KG1 (cell line): ENCODE results near the gene STX8.

Experiments
- DNase-seq: peaks from one replicate; lab custom pipeline; 2025; lab: John Stamatoyannopoulos, UW

STX8 gene

DNA sequence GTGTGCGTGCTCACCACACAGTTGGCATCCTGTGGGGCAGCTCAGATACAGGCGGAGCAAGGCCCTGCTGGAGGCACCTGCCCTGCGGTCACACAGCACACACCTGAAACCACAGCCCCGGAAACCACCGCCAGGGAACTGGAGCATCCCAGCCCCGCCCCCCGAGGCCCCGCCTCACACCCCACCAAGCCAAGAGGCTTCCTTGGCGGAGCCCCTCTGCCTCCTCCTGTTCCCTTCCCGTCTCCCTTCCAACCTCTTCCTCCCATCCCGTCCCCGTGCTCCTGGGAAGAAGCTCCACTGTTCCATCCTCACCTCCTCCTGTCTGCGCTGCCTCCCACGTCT lies 348.9 kb downstream of the STX8 start:
- no peak for DNase-seq

DNA sequence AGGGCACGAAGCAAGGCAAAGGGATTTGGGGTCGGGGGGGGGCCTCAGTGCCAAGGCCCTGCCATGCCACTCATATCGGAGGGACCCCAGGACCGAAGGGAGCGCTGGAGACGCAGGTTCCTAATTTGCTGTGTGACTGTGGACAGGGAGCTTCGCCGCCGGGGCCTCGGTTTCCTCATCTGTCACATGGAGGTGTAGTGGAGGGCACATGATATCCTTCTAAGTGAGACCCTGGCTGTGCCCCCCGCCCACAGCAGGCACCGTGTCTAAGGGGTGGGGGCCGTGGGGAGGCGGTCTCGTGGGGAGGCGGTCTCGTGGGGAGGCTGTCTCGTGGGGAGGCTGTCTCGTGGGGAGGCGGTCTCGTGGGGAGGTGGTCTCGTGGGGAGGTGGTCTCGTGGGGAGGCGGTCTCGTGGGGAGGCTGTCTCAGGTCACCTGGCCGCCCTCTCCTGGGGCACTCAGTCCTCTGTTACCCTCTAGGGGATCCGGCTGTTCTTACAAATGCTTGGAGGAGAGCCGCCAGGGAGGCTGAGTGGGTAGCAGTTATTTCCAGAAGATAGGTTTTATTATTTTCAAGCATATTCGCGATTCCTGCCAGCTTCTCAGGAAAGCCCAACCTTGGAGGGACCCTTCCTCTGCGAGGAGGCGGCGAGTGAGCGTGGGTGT lies 349.4 kb downstream of the STX8 start:
- DNase-seq = no peak

DNA sequence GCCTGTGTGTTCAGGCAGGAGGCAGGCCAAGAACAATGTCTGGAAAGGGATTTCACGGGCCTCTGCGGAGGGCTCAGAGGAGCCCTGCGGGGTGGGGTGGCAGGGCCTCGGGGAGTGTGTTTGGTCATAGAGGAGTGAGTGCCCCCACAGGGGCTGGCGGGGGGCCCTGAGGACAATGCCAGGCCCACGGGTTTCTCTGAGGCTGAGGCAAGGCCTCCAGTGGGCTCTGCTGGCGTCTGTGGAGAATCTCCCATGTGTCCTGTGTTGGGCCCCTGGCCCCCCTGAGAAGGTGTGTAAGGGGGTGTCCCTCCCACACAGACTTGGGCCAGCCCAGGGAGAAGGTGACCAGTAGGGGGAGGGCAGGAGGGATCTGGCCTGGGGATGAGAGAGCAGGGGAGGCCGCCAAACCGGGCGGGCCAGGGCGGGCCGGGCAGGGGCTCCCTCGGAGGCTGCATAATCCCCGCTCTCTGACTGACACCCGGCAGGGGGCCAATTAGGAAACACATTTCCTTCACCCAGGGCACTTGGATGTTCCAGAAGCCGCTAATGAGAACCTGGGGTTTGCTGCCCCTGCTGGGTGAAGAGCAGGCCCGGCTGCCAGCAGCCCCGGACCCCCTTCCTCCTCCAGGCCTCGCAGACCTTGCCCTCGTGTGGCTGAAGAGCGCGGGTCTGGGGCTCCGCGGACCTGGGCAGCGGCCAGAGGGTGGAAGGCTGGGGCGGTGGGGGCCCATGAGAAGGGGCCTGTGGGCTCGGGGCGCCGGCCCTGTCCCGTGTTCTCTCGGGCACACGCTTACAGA lies 350.1 kb downstream of the STX8 start:
- DNase-seq = no peak

DNA sequence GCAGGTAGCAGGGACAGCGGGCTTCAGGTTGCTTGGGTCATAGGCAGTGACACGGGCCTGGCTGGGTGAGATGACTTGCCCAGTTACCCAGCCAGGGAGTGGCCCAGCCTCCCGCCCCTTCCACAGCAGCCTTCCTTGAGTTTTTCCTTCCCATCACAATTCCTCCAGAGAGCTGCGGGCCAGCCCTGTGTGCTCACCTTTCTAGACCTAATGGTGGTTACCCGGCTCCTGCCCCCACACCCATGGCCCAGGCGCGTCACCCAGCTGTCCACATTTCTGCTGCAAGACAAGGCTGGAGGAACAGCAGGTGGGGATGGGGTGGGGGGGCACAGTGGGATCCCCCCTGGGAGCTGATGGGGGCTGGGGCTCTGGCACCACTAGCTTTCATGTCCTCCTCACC lies 351.1 kb downstream of the STX8 start:
- no peak for DNase-seq

DNA sequence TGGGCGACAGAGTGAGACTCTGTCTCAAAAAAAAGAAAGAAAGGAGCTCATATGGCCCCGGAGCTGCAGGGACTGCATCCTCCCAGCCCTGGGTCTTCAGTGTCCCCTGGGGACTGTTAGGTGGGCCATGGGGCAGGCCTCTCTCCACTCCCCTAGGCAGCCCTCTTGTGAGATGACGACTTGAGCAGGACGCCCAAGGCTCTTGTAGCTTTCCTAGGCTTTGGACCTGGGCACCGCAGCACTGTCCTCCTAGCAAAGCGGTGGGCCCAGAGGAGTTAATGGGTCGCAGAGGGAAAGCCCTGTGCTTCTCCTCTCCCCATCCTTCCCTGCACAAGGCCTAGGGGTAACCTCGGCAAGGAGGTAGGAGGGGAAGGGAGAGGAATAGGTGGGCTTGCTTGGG lies 352.1 kb downstream of the STX8 start:
- DNase-seq = no peak

DNA sequence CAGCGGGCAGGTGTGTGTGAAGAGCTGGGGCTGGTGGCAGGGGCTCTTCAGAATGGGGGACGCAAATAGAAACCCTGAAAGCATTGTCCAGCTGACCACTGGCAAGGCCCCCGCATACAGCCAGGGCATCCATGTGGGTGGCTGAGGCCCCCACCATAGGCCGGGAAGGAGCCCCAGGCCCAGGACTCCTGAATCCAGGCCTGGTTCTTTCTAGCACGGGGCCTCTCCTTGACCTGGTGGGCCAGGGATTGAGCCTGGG lies 353.8 kb downstream of the STX8 start:
- DNase-seq = no peak

DNA sequence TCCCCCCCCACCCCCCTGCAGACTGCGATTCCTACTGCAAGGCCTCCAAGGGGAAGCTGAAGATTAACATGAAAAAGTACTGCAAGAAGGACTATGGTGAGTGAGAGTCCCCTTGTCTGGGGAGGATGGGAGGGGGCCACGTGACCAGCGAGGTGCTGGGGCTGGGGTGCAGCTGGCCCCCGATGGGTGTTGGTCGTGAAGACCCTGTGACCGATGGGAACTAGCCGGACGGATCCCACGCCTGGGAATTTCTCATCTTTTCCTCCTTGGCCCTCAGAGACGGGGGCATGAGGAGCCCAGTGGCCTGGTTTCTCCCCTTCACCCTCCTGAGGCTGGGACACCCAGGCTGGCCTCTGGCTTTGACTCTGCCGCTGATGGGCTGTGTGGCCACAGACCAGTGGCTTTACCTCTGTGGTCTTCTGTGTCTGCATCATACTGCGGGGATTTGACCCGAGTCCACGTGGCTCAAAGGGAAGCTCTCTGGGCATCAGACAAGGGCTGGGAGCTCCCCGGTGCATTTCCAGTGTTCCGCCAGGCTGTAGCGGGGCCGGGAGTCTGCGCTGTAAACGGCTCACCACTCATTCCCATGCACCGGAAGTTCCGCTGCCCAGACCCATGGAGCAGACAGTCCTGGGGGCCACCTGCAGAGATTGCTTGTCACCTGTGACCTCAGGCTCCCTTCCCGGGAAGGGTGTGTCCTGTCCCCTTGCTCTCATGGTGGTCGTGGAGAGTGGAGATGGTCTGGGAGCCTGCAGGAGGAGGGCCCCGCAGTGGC lies 354.3 kb downstream of the STX8 start:
- no peak for DNase-seq

DNA sequence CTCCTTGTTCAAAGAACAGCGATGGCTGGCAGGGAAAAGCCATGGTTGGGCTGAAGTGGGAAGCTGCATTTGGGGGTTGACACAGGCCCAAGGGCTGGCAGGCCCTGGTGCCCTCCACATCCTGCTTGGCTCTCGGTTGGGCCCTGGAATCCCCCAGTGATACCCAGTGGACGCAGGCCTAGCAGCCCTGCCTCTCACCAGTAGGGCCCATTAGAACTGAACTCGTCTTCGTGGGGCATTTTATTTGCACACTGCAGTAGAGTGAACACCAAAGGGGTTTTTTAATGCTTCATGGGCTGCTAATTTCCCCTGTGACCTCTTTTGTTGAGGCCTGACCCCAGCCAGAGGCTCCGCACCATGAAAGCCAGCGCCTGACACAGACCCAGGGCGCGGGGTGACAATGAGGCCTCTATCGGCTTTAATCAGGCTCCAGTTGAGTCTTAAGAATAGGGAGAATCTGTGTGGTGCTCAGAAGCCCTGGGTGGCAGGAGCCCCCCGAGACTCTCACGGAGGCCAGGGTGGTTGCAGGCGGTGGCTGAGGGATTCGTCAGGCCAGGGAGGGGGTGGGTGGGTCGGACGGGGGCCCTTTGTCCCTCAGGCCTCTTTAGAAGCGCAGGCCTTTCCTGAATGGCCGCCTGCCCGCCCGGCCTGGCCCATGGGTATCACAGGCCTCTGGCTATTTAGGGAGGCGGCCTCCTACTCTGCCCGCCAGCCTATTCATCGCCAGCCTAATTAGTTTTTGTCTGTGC lies 355.0 kb downstream of the STX8 start:
- no peak for DNase-seq

DNA sequence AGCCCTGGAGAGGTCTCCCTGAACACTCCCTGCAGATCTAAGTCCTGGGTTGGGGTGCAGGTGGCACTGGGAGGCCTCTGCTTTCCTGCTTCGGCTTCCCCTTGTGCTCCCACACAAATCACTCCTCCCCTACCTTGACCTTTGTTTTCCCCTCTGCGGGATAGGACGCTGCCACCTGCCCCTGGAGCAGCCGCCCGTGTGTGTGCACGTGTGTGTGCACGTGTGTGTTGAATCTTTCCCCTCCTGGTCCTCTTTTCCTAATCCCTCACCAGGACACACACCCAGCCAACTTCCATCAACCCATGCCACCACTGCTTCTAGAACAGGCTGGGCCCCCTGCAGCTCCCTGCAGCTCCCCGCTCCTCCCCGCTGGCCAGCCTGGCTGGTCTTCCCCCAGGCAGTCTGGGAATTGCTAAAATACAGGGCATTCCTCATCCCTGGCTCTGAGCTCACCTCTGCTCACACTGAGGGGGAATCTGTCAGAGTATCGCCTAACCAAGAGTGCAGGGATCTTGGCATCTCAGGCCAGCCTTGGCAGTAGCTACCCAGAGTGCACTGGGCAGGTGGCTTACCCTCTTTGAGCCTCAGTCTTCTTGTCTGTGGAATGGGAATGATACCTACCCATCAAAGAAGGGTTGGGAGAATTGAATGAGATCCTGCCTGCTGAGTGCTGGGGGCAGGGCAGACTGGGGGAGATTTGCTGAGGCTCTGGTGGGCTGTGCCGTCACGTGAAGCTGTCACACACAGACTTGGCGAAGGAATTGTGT lies 355.8 kb downstream of the STX8 start:
- no peak for DNase-seq

DNA sequence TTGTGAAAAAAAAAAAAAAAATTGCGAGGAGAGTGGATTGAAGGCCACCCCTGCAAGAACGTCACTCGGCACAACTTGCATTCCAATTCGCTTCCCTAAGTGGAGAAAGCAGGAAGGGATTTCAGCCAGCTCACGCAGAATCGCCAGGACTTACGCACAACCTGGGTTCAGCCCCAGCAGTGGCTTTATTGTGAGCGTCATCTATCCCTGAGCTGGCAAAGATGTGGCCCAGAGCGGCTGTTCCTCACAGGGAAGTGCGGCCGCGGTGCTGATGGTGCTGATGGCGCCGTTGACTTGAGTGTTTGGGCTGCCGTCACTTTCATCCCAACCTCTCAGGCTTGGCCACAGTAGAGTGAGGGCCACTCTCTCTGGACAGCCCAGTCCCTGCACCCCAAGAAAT lies 356.7 kb downstream of the STX8 start:
- no peak for DNase-seq

DNA sequence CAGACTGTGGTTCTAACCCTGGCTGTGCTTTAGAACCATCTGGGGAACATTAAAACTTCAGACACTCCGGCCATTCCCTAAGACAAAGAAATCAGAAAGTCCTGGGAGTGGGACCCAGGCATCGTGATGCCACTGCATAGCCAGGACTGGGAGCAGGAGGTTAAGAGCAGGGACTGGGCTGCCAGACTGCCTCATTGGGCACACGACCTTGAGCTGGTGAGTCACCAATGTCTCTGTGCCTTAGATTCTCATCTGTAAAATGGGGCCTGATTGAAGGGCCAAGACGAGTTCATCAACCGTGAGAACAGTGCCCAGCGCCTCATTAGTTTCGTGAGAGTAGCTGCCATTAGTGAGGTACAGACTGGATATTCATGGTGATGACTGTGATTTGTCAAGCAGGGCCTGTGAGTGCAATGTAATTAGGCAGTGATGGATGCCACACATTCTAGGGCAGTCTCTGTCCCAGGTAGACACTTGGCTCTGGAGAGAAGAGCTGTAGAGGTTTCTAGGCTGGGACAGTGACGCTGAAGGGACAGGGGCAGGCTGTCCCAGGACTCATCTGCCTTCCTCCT lies 357.5 kb downstream of the STX8 start:
- no peak for DNase-seq

DNA sequence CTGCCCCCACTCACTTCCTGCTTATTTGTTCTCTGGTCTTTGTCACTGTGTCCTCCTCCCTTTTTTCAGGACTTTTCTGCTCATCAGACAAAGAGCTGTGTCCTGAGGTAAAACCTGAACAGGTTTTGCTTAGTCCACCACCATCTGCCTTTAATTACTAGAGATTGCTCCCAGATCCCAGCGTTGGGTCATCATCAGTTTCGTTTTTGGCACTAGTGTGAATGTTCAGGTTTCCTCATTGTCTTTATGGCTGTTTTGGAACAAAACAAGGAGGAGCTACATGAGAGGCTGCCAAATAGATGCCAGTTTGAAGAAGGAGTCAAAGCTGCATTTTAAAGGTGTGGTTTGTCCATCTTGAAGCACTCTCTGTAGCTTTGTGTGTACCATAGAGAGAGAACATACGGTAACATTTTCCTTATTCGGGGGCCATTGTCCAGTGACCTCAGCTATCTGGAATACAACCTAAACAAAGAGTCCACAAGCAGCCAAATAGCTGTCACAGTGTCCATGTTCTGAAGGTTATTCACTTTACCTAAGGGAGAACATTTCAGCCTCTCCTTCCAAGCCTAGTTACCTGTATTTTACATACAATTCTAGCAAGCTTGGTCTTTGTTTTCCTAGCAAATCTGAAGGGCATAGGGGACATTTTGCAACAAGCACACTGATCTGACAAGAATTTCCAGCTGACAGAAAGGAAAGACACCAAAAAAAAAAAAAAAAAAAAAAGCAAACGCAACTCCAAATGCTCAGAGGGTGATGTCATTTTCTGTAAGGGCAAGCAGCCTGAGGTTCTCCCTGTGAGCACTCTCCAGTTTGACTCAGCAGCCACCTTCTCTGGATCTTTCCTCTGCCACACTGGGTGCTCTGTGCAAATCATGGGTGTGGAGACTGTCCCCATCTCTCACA lies 358.2 kb downstream of the STX8 start:
- DNase-seq = no peak

DNA sequence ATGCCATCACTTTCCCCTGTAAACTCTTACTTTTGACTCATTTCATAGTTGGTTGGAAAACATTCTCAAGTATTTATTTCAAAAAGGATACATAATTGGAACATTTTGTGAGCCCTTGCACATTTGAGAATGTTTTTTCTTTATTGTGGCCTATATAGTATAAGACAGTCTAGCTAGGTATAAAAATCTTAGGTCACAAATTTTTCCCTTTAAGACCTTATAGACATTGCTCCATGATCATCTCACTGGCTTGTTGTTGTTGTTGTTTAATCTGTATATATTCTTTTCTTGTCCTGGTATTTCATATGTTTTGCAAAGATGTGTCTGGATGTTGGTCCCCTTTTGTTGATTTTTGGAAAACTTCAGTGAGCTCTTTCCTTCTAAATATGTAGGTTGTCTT lies 360.2 kb downstream of the STX8 start:
- DNase-seq = no peak

DNA sequence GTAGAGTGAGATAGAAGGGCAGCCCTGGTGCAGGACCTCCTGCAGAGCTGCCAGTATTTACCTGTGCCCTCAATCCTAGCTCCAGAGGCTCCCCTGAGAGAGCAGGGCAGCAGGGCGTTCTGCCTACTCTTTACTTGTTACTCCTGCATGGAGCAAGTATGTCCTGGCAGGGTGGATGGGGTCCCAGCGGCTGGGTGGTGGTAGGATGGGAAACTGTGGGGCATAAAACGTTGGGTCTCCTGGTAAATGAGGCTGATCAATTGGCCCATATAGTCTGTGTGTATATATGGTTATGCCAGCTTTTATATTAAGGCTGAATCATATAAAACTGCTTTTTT lies 362.3 kb downstream of the STX8 start:
- DNase-seq = no peak

DNA sequence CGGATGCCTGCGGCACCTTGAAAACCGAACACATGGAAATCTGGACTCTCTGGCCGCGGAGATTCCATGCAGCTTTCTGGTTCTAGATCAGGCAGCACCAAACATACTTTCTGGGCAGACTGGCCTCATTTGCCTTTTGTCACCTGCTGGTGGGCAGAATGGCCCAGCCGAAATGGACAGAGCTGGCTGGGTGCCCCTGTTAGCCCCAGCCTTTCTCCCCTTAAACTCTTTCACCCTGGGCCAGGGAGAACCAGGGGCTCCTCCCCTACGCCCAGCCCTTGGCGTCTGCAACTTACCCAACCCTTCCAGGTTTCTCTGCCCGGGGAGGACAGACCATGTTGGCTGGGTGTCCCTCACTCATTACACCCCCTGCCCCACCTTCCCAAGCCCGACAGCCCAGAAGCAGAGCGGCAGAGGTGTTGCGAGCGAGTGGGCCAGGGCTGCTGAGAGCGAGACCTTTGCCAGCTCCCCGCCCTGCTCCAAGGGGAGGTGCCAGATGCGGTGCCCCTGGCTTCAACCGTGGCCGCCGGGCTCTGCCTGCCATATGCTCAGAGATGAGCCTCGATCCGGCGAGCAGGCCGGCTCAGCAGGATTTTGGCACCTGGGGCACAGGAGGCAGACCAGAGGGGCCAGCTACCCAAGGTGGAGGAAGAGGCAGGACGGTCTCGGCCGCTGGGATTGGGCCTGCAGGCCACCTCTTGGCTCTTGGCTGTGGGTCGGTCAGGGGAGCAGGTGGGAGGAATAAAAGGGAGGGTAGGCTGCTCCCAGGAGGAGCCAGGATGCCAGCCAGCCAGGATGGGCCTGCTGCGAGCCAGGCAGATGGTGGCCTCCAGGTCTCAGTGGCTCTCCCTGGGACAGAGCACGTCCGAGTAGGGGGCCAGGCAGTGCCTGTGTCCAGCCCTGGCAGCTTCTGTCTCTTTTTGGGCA lies 363.0 kb downstream of the STX8 start:
- DNase-seq = no peak

DNA sequence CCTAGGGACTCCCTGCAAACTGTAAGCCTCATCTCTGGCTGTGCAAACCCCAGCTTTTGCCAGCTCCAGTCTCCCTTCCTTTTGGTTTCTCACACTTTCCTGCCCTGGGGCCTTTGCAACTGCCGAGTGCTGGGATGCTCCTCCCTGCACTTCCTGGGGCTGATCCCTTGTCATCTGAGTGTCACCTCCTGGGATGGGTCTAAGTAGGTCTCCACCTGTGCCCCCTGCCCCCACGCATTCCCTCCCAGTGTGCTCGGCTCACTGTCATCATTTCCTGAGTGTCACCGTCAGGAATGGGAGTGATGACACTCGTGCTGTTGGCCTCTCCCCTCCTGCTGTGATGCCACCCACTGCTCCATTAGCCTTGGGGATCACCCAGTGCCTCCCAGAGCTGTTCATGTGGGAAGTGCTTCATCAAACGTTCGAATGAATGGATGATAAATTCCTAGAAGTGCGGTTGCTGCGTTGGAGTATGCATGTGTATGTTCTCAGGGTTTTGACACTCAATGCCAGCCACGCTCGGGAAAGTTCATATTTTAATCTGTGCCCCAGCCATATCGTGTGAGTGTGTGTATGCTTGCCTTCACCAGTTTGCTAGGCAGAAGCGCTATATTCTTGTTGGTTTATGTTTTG lies 364.4 kb downstream of the STX8 start:
- no peak for DNase-seq

DNA sequence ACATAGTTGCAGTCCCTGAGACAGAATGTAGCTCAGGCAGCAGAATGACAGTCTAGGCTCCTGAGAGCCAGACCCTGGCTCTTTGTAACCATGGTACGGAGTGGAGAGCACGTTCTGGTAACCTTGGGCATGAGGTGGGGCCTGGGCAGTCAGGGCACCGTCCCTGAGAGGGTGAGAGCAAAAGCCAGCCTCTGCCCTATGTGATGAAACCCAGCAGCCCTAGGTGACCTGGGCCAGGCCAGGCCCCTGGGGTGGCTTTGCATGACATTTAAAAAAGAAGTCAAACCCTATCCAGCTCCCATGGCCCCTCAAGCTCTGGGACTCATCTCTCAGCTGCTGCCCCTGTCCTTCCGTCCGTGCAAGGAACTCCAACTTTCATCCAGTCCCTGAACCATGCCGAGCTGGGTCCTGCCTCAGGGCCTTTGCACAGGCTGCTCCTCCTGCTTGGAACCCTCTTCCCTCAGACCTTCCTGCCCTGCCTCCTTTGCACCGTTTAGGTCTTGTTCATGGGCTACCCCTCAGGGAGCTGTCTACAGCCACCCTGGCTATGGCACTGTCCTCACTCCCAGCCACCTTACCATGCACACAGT lies 365.7 kb downstream of the STX8 start:
- DNase-seq = no peak

DNA sequence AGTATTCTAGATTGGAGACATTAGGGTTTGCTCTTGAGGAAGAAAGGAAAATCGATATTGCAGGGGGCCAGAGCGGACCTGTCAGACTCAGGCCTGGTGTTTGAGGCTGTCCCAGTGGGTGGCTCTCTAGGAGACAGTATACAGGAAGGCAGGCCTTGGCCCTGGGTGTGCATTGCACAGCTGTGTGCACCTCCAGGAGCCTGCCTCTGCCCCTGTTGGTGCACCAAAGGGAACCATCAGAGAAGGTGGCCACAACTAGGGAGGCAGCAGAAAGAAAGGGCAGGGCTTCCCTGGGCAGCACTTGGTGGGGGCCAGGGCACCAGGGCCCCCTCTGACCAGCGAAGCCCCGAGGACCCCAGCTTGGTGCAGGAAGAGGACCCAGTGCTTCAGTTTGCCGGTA lies 366.3 kb downstream of the STX8 start:
- DNase-seq = no peak
